GM21825 (cell line): Measurements from ENCODE around the gene NPRL2.

Source experiments
- ATAC-seq: cut with Tn5 transposase; IDR thresholded peaks from one replicate; pipeline ENCODE4 v1.9.1; 2021; ENCODE audit warnings: mild to moderate bottlenecking, moderate library complexity; ENCODE audit not compliant: unreplicated experiment

The NPRL2 gene

GRCh38 chr3:50373146-50374051 lies 22.8 kb upstream of the NPRL2 start:
- no peak for ATAC-seq

GRCh38 chr3:50372349-50372748 lies 21.8 kb upstream of the NPRL2 start:
- no peak for ATAC-seq

- no peak for ATAC-seq
Observed at GRCh38 chr3:50371133-50371685, 20.6 kb upstream of the NPRL2 start.

GRCh38 chr3:50370594-50370993 lies 20.0 kb upstream of the NPRL2 start:
- no peak for ATAC-seq

GRCh38 chr3:50369012-50369670 lies 18.6 kb upstream of the NPRL2 start:
- no peak for ATAC-seq

GRCh38 chr3:50365842-50366220 lies 15.3 kb upstream of the NPRL2 start:
- ATAC-seq = no peak

GRCh38 chr3:50365080-50365841 lies 14.7 kb upstream of the NPRL2 start:
- ATAC-seq = peak; percentile 76

- peak; percentile 5 for ATAC-seq
Observed at GRCh38 chr3:50364573-50365079, 14.1 kb upstream of the NPRL2 start.

- no peak for ATAC-seq
Observed at GRCh38 chr3:50359760-50360110, 9.2 kb upstream of the NPRL2 start.

- peak; percentile 94 for ATAC-seq
Observed at GRCh38 chr3:50358911-50359759, 8.6 kb upstream of the NPRL2 start, which contains the start of gene TMEM115. TMEM115 (minus strand) TSS chr3:50359521; CDS start chr3:50359063, 458 bp downstream.

GRCh38 chr3:50358355-50358910 lies 7.9 kb upstream of the NPRL2 start:
- ATAC-seq = no peak

- no peak for ATAC-seq
Observed at GRCh38 chr3:50357481-50357880, 6.9 kb upstream of the NPRL2 start.

GRCh38 chr3:50356553-50356952 lies 6.0 kb upstream of the NPRL2 start:
- ATAC-seq = no peak

- no peak for ATAC-seq
Observed at GRCh38 chr3:50355829-50356552, 5.4 kb upstream of the NPRL2 start.

- ATAC-seq = no peak
Observed at GRCh38 chr3:50354850-50355249, 4.3 kb upstream of the NPRL2 start.

GRCh38 chr3:50354186-50354764 lies 3.7 kb upstream of the NPRL2 start:
- no peak for ATAC-seq

- no peak for ATAC-seq
Observed at GRCh38 chr3:50353245-50354004, 2.9 kb upstream of the NPRL2 start.

- ATAC-seq = no peak
Observed at GRCh38 chr3:50352781-50353180, 2.2 kb upstream of the NPRL2 start.
